IPS DF 19.7 (cell line): ENCODE measurements around the gene EEIG1.

Source experiments
- DNase-seq: peaks from one replicate; pipeline ENCODE4 v3.0.0-alpha.2; 2013; ENCODE audit warnings: low read depth, low spot score

The EEIG1 gene

GRCh38 chr9:128001151-128001778 lies 20.5 kb upstream of the EEIG1 start:
- DNase-seq: no peak

- no peak for DNase-seq
Observed at GRCh38 chr9:127999461-127999860, 18.7 kb upstream of the EEIG1 start.

- DNase-seq: no peak
Observed at GRCh38 chr9:127993721-127994120, 12.9 kb upstream of the EEIG1 start.

GRCh38 chr9:127991757-127992274 lies 11.0 kb upstream of the EEIG1 start:
- DNase-seq: no peak

- no peak for DNase-seq
Observed at GRCh38 chr9:127991017-127991756, 10.4 kb upstream of the EEIG1 start.

GRCh38 chr9:127990554-127990953 lies 9.8 kb upstream of the EEIG1 start:
- DNase-seq: no peak

GRCh38 chr9:127989094-127989493 lies 8.3 kb upstream of the EEIG1 start:
- no peak for DNase-seq

- no peak for DNase-seq
Observed at GRCh38 chr9:127987103-127987614, 6.4 kb upstream of the EEIG1 start.

GRCh38 chr9:127985011-127985410 lies 4.2 kb upstream of the EEIG1 start:
- no peak for DNase-seq

GRCh38 chr9:127983847-127984289 lies 3.1 kb upstream of the EEIG1 start:
- DNase-seq: no peak

GRCh38 chr9:127982912-127983311 lies 2.1 kb upstream of the EEIG1 start:
- no peak for DNase-seq

GRCh38 chr9:127981559-127982121 lies 851 bp upstream of the EEIG1 start:
- no peak for DNase-seq

- no peak for DNase-seq
Observed at GRCh38 chr9:127980060-127980705, 606 bp downstream of the EEIG1 start.

GRCh38 chr9:127979333-127980059 lies 1.3 kb downstream of the EEIG1 start:
- DNase-seq: no peak

GRCh38 chr9:127979015-127979332 lies 1.8 kb downstream of the EEIG1 start:
- no peak for DNase-seq

GRCh38 chr9:127977884-127978647 lies 2.7 kb downstream of the EEIG1 start:
- DNase-seq: no peak

GRCh38 chr9:127977009-127977883 lies 3.5 kb downstream of the EEIG1 start:
- DNase-seq: no peak

- DNase-seq: no peak
Observed at GRCh38 chr9:127976498-127976897, 4.3 kb downstream of the EEIG1 start.

- no peak for DNase-seq
Observed at GRCh38 chr9:127975376-127976315, 5.1 kb downstream of the EEIG1 start.
